A549 (cell line): ENCODE measurements around the gene LEFTY1.

Experiments
- CTCF ChIP-seq: fragments of >200 bp; sonication (Bioruptor Twin); formaldehyde crosslinking; IDR thresholded peaks from 3 replicates; pipeline ENCODE4 v1.5.1; 2016
- EP300 ChIP-seq, 2 experiments: fragments of >200 bp; sonication (Bioruptor Twin); formaldehyde crosslinking; IDR thresholded peaks; 2 replicates in 1 of 2; 3 replicates in 1 of 2; pipeline ENCODE4 v1.6.1; 2016 to 2017
- FOSB ChIP-seq: fragments of 250-450 bp; sonication (Bioruptor Pico); IDR thresholded peaks from 2 replicates; pipeline ENCODE4 v1.5.0; 2020; ENCODE audit warnings: mild to moderate bottlenecking, moderate library complexity
- MAX ChIP-seq: IDR thresholded peaks from 2 replicates; pipeline ENCODE4 v1.6.1; 2012
- RAD21 ChIP-seq, 2 experiments: fragments of >200 bp in 1 of 2; sonication (Bioruptor Twin) in 1 of 2; formaldehyde crosslinking in 1 of 2; IDR thresholded peaks in 1 of 2; conservative IDR thresholded peaks in 1 of 2; 2 replicates in 1 of 2; 3 replicates in 1 of 2; pipeline ENCODE4 v1.6.1; 2012 to 2018; ENCODE audit warnings: inconsistent platforms in 1 of 2
- REST ChIP-seq: fragments of 200-600 bp; sonication (generic); IDR thresholded peaks from 2 replicates; pipeline ENCODE4 v1.6.1; 2016; ENCODE audit warnings: antibody characterized with exemption, mild to moderate bottlenecking, moderate library complexity
- SMC3 ChIP-seq: fragments of >200 bp; sonication (Bioruptor Twin); formaldehyde crosslinking; IDR thresholded peaks from 3 replicates; pipeline ENCODE4 v1.6.1; 2018; ENCODE audit warnings: inconsistent platforms
- ZSCAN20 ChIP-seq: fragments of 250-450 bp; sonication (Bioruptor Pico); IDR thresholded peaks from 2 replicates; pipeline ENCODE4 v1.8.0; 2022; ENCODE audit warnings: mild to moderate bottlenecking, moderate library complexity

- TF ChIP-seq SMC3 (no peak), ZSCAN20 (CRISPR knock-in tag) (no peak), REST (no peak), CTCF (no peak), EP300 (IDR thresholded peaks at IDR 0.05) (no peak), MAX (no peak), FOSB (CRISPR knock-in tag) (no peak), RAD21 (conservative IDR thresholded peaks at IDR 0.05 in 1 of 2, IDR thresholded peaks at IDR 0.05 in 1 of 2) (no peak)
Observed at GRCh38 chr1:225846331-225847310, 42.3 kb downstream of the LEFTY1 start.
